Brain microvascular endothelial cell (primary cell): ENCODE results near the gene PCK2.

Source experiments
- DNase-seq: peaks from one replicate; pipeline ENCODE4 v3.0.0-alpha.2; 2020
- H3K27ac ChIP-seq: fragments of 250-450 bp; sonication (Bioruptor Pico); 2 replicates; pipeline ENCODE4 v1.5.1; 2020; ENCODE audit warnings: mild to moderate bottlenecking, moderate library complexity
- H3K27me3 ChIP-seq: fragments of 250-450 bp; sonication (Bioruptor Pico); replicated peaks from 2 replicates; pipeline ENCODE4 v1.5.1; 2020; ENCODE audit warnings: mild to moderate bottlenecking
- H3K36me3 ChIP-seq: fragments of 250-450 bp; sonication (Bioruptor Pico); replicated peaks from 2 replicates; pipeline ENCODE4 v1.5.1; 2020; ENCODE audit warnings: mild to moderate bottlenecking
- H3K4me3 ChIP-seq: 2 replicates; pipeline ENCODE4 v1.5.1; 2011; ENCODE audit warnings: low read depth, mild to moderate bottlenecking, control low read depth, low read length, moderate library complexity
- CTCF ChIP-seq: IDR thresholded peaks from 2 replicates; pipeline ENCODE4 v1.5.1; 2011; ENCODE audit warnings: low read depth, mild to moderate bottlenecking, moderate library complexity, low read length, control low read depth, inconsistent platforms; ENCODE audit errors: missing control alignments
- in situ Hi-C: cut with HindIII; loops from 2 replicates; pipeline ENCODE4 v1.10.0; 2017; ENCODE audit warnings: low sequenced_read_pairs, low pct_ligation_motif_present

Gene PCK2

GRCh38 chr14:24135834-24136683 lies 41.9 kb downstream of the PCK2 start, which contains the start of gene PSME1:
Gene PSME1, plus strand, starts transcription at chr14:24136194. Its CDS starts 69 bp downstream, at chr14:24136263.
- peaks cover 11% of the 10 kb centered on the region for H3K36me3 ChIP-seq
- in situ Hi-C loops: no loop called here
- no peak for TF ChIP-seq CTCF
- peak within 1 kb of the TSS; percentile 74 for H3K27ac ChIP-seq
- H3K27me3 ChIP-seq: no peaks in the 10 kb centered on the region
- peak; percentile 79 for DNase-seq
- H3K4me3 ChIP-seq: peak within 1 kb of the TSS; percentile 77

GRCh38 chr14:24136684-24137528 lies 42.8 kb downstream of the PCK2 start:
- in situ Hi-C loops: no loop called here
- H3K27me3 ChIP-seq: no peaks in the 10 kb centered on the region
- no peak overlapping the region for H3K27ac ChIP-seq
- H3K36me3 ChIP-seq: peaks cover 11% of the 10 kb centered on the region
- no peak for DNase-seq
- peak overlapping the region; percentile 77 for H3K4me3 ChIP-seq
- TF ChIP-seq CTCF: no peak

GRCh38 chr14:24137529-24138395 lies 43.7 kb downstream of the PCK2 start:
- no peaks in the 10 kb centered on the region for H3K27me3 ChIP-seq
- peaks cover 11% of the 10 kb centered on the region for H3K36me3 ChIP-seq
- DNase-seq: no peak
- TF ChIP-seq CTCF: no peak
- in situ Hi-C loops: no loop called here
- no peak overlapping the region for H3K4me3 ChIP-seq
- H3K27ac ChIP-seq: no peak overlapping the region

GRCh38 chr14:24138396-24139271 lies 44.5 kb downstream of the PCK2 start:
- H3K27me3 ChIP-seq: no peaks in the 10 kb centered on the region
- peaks cover 11% of the 10 kb centered on the region for H3K36me3 ChIP-seq
- DNase-seq: no peak
- H3K27ac ChIP-seq: no peak overlapping the region
- in situ Hi-C loops: no loop called here
- no peak for TF ChIP-seq CTCF
- H3K4me3 ChIP-seq: no peak overlapping the region
